Epithelial cell of proximal tubule (primary cell): ENCODE results near the gene WSCD1. TPM values are rescaled to one million over a fixed set of nuclear protein-coding genes. Genes with fewer than 3 reads are reported as not detected.

Source experiments
- DNase-seq: peaks from one replicate; pipeline ENCODE4 v3.0.0-alpha.2; 2011; ENCODE audit warnings: low read depth
- H3K4me3 ChIP-seq: 2 replicates; pipeline ENCODE4 v1.5.1; 2011; ENCODE audit warnings: low read depth, mild to moderate bottlenecking, low read length
- CTCF ChIP-seq: conservative IDR thresholded peaks from 2 replicates; pipeline ENCODE4 v1.5.1; 2012; ENCODE audit warnings: low read depth, mild to moderate bottlenecking, low read length
- total RNA-seq: library from RNA; depleted of rRNA; stranded (reverse); fragments of >200 nt; gene quantifications from 2 replicates; pipeline ENCODE4 v1.2.3, GENCODE V29; 2015

Gene WSCD1
- 37.4 and 55.6 TPM in 2 replicates for total RNA-seq

DNA sequence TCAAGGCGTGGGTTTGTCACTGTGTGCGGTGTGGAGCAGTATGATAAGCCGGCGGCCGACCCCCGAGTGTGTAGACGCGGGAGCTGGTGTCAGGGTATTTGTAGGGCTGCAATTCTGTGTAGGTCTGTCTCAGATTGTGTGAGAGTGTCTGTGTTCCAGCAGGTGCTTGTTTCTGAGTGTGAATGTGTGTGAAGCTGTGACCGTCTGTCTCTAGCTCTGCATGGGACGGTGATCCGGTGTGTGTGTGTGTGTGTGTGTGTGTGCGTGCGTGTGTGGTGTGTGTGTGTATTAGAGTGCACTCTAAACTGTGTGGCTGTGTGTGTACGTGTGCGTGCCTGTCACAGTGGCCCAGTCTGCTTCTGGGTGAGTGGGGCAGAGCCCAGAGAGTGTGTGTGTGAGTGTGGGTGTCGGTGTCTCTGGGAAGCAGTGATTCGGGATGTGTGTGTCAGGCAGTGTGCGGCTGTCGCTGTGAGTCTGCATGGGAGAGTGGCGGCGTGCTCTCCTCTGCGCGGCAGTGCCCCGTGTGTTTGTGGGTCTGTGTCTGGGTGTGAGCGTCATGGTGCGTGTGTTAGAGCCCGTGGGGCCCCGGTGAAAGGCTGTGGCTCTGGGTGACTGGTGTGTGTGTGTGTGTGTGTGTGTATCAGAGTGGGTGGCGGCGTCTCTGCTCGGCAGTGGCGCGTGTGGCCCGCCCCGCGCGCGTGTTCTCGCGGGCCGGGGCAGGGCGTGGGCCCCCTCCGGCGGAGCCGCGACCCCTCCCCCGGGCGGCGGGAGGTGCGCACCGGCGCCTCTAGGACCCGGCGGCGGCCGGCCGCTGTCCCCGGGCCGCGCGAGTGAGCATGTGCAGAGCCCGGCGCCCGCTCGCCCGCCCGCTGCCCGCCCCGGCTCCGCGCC lies at the start of gene WSCD1:
Gene WSCD1, plus strand, starts transcription at position 841 of the 891 bp plus-strand sequence. CDS start 10,280 bp downstream, outside the sequence.
- no peak for DNase-seq
- TF ChIP-seq CTCF, result no peak
- H3K4me3 ChIP-seq, result peak within 1 kb of the TSS; percentile 77

DNA sequence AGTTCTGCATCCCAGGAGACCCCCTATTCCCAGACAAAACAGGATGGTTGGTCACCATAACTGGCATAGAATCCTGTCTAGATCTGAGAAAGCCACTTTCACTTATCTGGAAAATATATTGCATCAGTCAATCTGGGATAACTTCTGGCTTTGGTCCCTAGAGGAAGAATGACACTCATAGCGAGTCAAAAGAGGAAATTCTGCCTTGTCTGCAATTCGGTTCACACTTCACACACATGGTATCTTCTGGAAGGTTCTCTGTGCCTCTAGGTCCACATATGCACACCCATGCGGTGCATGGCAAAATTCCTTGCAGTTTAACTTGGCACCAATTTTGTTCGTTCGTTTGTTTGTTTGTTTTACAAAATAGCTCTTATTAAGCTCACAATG lies 49.2 kb upstream of the WSCD1 start:
- no peak overlapping the region for H3K4me3 ChIP-seq
- no peak for DNase-seq
- no peak for TF ChIP-seq CTCF

GRCh38 chr17:6021627-6022026 lies 48.6 kb upstream of the WSCD1 start:
- TF ChIP-seq CTCF, result no peak
- no peak overlapping the region for H3K4me3 ChIP-seq
- no peak for DNase-seq

- no peak overlapping the region for H3K4me3 ChIP-seq
- TF ChIP-seq CTCF, result no peak
- no peak for DNase-seq
Measured at GRCh38 chr17:6023036-6023831, 46.9 kb upstream of the WSCD1 start.

DNA sequence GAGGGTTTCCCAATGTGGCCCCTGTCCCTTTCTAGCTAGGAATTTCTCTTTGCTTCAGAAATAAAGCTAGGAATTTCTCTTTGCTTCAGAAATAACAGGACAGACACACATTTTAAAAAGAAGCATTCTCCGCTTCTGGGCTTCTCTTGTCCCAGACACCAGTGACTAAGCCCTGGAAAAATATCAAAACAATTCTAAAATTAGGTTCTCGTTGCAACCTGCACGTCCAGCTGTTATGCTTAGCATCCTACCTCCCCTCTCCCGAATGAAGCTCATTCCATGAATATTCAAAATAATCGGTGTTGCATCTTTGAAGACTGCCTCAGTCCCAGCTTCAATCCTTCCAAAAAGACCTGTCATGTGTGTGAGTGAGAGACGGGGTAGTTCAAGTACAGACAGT lies 45.6 kb upstream of the WSCD1 start:
- no peak for DNase-seq

More for the DNA sequence above, 45.6 kb upstream of the WSCD1 start:
- H3K4me3 ChIP-seq, result no peak overlapping the region
- TF ChIP-seq CTCF, result no peak
